ENCODE measurements around the gene SLC30A3.

The SLC30A3 gene

DNA sequence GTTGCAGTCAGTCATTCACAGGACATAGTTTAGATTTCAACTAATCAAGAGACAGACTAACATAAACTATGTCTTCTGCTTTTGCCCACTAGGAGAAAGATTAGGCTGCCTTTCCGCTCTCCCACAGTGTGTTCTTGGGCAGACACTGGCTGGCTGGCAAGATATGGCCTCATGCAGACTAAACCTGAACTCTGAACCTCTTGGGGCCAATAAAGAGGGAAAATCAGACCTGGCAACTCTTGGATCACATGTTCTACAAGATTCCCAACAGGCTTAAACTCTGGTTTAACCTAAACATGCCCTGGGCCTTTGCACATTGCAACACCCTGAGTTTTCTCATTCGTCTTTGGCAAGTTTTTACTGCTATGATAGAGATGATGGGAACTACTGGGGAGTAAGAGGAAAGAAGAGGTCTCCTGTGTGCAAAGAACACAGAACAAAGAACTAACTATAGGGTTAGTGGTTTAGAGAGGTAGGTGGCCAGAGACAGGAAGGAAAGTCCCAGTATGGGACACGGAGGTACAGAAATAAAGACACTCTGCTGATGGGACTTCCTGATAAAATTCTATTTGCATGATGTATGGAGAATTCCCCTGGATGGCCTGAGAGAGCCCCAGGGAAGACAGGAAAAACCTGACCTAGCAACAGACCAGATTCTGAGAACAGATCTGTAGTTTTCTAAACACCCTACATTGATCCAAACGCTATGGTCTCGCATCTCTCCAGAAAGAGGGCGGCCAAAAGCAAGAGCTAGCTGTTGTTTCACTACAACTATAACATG is 53.0 kb downstream of the SLC30A3 start:
- Mint-ChIP-seq H3K36me3 (ENCODE audit: insufficient read depth) (peaks cover 39% of the 10 kb centered on the region), H3K9me3 (no peaks in the 10 kb centered on the region), H3K27me3 (no peaks in the 10 kb centered on the region), H3K4me1 (ENCODE audit: low read depth in 2 of 2) (peaks cover 18 to 26% of the 10 kb centered on the region in 2 donors), H3K4me3 (peak overlapping the region; percentile 5 to 9), H3K27ac (peak overlapping the region in 1 of 2 donors; percentile 8)
- DNase-seq: no peak
- no peak for ATAC-seq (replicated peaks)

DNA sequence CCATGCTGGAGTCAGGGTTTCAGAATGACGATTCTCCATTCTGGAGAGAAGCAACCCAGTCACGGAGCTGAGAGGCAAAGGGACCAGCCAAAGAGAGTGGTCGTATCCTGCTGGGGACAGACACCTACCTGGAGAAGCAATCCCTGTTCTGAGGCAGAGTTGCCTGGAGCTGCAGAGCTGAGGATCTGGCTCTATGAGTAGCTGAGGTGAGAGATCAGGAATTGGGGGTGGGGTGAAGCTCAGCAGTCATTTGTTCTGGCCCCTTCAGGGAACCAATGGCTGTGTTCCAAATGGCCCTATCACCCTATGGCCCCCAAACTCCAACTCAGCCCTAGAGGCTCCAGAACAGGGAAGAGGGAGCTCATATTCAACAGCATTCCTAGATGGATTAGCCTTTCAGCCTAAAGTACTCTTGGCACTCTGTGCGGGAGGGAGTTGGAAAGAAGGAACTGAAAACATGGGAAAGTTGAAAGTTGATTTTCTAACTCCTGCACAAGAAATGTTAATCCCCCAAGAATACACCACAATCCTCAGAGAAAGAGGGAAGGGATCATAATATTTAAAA is 54.3 kb downstream of the SLC30A3 start:
- Mint-ChIP-seq H3K4me3 (no peak overlapping the region), H3K36me3 (ENCODE audit: insufficient read depth) (peaks cover 41% of the 10 kb centered on the region), H3K27ac (no peak overlapping the region), H3K9me3 (no peaks in the 10 kb centered on the region), H3K4me1 (ENCODE audit: low read depth in 2 of 2) (peaks cover 21 to 24% of the 10 kb centered on the region in 2 donors), H3K27me3 (no peaks in the 10 kb centered on the region)
- no peak for ATAC-seq (replicated peaks)
- DNase-seq: no peak

DNA sequence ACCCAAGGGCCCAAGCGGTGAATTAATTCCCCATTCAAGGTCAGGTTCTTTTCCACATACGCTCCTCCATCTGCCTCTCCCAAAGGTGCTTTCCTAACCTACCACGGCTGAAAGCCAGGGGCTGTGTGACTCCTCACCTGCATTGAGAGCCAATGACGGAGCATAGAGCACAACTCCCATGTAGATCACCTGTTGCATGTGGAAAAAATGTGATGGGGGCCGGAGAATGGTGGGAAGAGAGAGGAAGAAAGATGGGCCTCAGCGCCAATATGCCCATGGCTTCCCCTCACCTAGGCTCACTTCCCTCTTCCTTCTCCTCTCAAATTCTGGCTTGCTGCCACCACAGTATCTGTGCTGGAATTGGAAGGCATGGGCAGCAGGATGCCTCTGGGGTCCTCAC is 56.5 kb downstream of the SLC30A3 start:
- Mint-ChIP-seq H3K4me3 (no peak overlapping the region), H3K9me3 (no peaks in the 10 kb centered on the region), H3K4me1 (ENCODE audit: low read depth in 2 of 2) (peaks cover 12 to 13% of the 10 kb centered on the region in 2 donors), H3K27me3 (no peaks in the 10 kb centered on the region), H3K27ac (no peak overlapping the region), H3K36me3 (ENCODE audit: insufficient read depth) (peaks cover 42% of the 10 kb centered on the region)
- ATAC-seq (replicated peaks) (no peak), DNase-seq (no peak)

- Mint-ChIP-seq H3K36me3 (ENCODE audit: insufficient read depth) (peaks cover 42% of the 10 kb centered on the region), H3K27ac (peak overlapping the region in 1 of 2 donors; percentile 9)
Measured at GRCh38 chr2:27205206-27205605, 57.6 kb downstream of the SLC30A3 start.

DNA sequence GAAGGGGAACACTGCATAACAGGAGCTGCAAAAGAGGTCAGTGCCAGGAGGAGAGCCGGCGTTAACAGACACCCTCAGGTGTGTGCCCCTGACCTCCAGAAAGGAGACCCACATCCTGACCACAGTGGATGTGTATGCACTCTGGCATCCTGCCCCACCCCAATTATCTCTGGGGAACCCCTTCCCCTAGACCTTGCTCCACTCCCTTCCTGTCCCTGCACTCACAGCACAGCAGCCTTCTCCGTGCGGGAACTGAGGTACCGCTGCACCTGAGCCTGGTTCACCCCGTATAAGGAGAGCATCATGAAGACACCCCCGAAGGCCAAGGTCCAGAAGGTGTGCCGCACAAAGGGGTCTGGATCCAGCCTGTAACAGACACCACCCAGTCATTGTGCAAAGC is 58.3 kb downstream of the SLC30A3 start:
- no peaks in the 10 kb centered on the region for H3K27me3 Mint-ChIP-seq
- H3K36me3 Mint-ChIP-seq (ENCODE audit: insufficient read depth): peaks cover 42% of the 10 kb centered on the region
- peak overlapping the region; percentile 9 to 20 for H3K27ac Mint-ChIP-seq
- no peak overlapping the region for H3K4me3 Mint-ChIP-seq
- DNase-seq: no peak
- no peaks in the 10 kb centered on the region for H3K9me3 Mint-ChIP-seq
- ATAC-seq (replicated peaks): peak; percentile 25
- peaks cover 5 to 14% of the 10 kb centered on the region in 2 donors for H3K4me1 Mint-ChIP-seq (ENCODE audit: low read depth in 2 of 2)

More at GRCh38 chr2:27205206-27205605, 57.6 kb downstream of the SLC30A3 start:
- DNase-seq (no peak), ATAC-seq (replicated peaks) (no peak)
- H3K27me3 Mint-ChIP-seq: no peaks in the 10 kb centered on the region
- peaks cover 12 to 13% of the 10 kb centered on the region in 2 donors for H3K4me1 Mint-ChIP-seq (ENCODE audit: low read depth in 2 of 2)
- H3K9me3 Mint-ChIP-seq: no peaks in the 10 kb centered on the region
- no peak overlapping the region for H3K4me3 Mint-ChIP-seq

DNA sequence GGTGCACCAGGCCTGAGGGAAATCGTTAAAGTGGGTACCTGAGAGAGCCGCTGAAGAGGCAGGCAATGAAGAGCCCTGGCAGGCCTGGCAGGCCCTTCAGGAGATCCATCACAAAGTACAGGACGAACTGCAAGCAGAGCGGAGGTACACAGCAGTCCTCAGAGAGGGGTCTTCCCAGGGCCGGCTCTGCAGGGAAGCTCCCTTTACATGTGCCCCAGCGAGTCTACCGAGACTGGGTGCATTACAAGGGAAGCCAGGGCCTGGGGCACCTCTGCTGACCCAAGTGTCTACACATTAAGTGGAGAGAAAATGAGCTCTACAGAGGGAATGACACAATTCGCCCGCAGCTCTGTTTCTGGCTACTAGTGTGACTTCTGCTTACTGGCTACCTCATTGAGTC is 59.1 kb downstream of the SLC30A3 start:
- H3K27ac Mint-ChIP-seq: peak overlapping the region in 1 of 2 donors; percentile 9
- peaks cover 42% of the 10 kb centered on the region for H3K36me3 Mint-ChIP-seq (ENCODE audit: insufficient read depth)
- H3K27me3 Mint-ChIP-seq: no peaks in the 10 kb centered on the region
- H3K4me3 Mint-ChIP-seq: no peak overlapping the region
- no peak for DNase-seq
- H3K4me1 Mint-ChIP-seq (ENCODE audit: low read depth in 2 of 2): peaks cover 4 to 10% of the 10 kb centered on the region in 2 donors
- H3K9me3 Mint-ChIP-seq: no peaks in the 10 kb centered on the region
- ATAC-seq (replicated peaks): no peak

Data from effector memory CD8-positive, alpha-beta T cell (primary cell).